Natural killer cell (primary cell): ENCODE measurements around the gene TCOF1. TPM values are rescaled to one million over a fixed set of nuclear protein-coding genes. Genes with fewer than 3 reads are reported as not detected.

ENCODE experiments used
- ATAC-seq, 3 donors: fragments of 150-1000 bp in 2 of 3; fragments of 200-7000 bp in 1 of 3; cut with Tn5 transposase; 1 replicate in 1 of 3; 2 replicates in 2 of 3; pipeline ENCODE4 v1.10.0; 2021; ENCODE audit warnings: mild to moderate bottlenecking in 2 of 3, moderate library complexity in 2 of 3
- DNase-seq, 2 donors: peaks; one replicate each; pipeline versions ENCODE4 v3.0.0 to v3.0.0-alpha.2; 2013 to 2021; ENCODE audit warnings: mixed read lengths in 1 of 2
- H3K27ac ChIP-seq: one replicate; pipeline ENCODE4 v1.5.1; 2013; ENCODE audit warnings: mild to moderate bottlenecking, low read length
- H3K27me3 ChIP-seq: one replicate; pipeline ENCODE4 v1.6.1; 2013; ENCODE audit warnings: low read length; ENCODE audit not compliant: control insufficient read depth, insufficient read depth
- H3K36me3 ChIP-seq: one replicate; pipeline ENCODE4 v1.6.1; 2013; ENCODE audit warnings: low read length; ENCODE audit not compliant: control insufficient read depth, insufficient read depth
- H3K4me1 ChIP-seq: one replicate; pipeline ENCODE4 v1.6.1; 2013; ENCODE audit warnings: low read length; ENCODE audit not compliant: control insufficient read depth, insufficient read depth
- H3K4me3 ChIP-seq: one replicate; pipeline ENCODE4 v1.5.1; 2013; ENCODE audit warnings: low read length
- H3K9me3 ChIP-seq: one replicate; pipeline ENCODE4 v1.6.1; 2013; ENCODE audit warnings: low read length; ENCODE audit not compliant: control insufficient read depth, insufficient read depth
- H3K27ac Mint-ChIP-seq, 2 donors: one replicate each; pipeline ENCODE4 v1.8.0; 2022; ENCODE audit warnings: mild to moderate bottlenecking in 2 of 2, mixed read lengths in 2 of 2, moderate library complexity in 1 of 2
- H3K27me3 Mint-ChIP-seq, 2 donors: one replicate each; pipeline ENCODE4 v1.8.0; 2022; ENCODE audit warnings: low read depth in 2 of 2, mixed read lengths in 2 of 2
- H3K36me3 Mint-ChIP-seq: one replicate; pipeline ENCODE4 v1.8.0; 2022; ENCODE audit warnings: mixed read lengths
- H3K4me1 Mint-ChIP-seq, 2 donors: one replicate each; pipeline ENCODE4 v1.8.0; 2022; ENCODE audit warnings: mixed read lengths in 2 of 2
- H3K4me3 Mint-ChIP-seq: one replicate; pipeline ENCODE4 v1.8.0; 2022; ENCODE audit warnings: mild to moderate bottlenecking, moderate library complexity, mixed read lengths
- H3K9me3 Mint-ChIP-seq, 2 donors: one replicate each; pipeline ENCODE4 v1.8.0; 2022; ENCODE audit warnings: mixed read lengths in 2 of 2
- CTCF ChIP-seq: fragments of 200-600 bp; IDR thresholded peaks from one replicate; pipeline ENCODE4 v1.8.0; 2022; ENCODE audit warnings: antibody characterized with exemption
- WGBS: methylation state at CpG from one replicate; pipeline ENCODE4 v1.1.7; 2013; ENCODE audit warnings: missing lambda C conversion rate; ENCODE audit not compliant: insufficient coverage; 5-methylcytosine and 5-hydroxymethylcytosine counted together
- intact Hi-C: fragments of 100-400 bp; cut with micrococcal nuclease; formaldehyde crosslinking; loops from one replicate; pipeline ENCODE4 v1.14.2; 2022
- total RNA-seq, 4 donors: library from RNA; stranded (reverse); fragments of 120-200 nt in 1 of 4; gene quantifications; one replicate each; pipeline versions ENCODE4 v1.2.3 to v1.2.4, GENCODE V29; 2013 to 2022

TCOF1 gene
- total RNA-seq, 3 donors from 2014 or later (not counting 1 experiment from before 2014, with no cell fraction given), result 51.5 to 62.6 (median 51.7) TPM

GRCh38 chr5:150404121-150404520 is 46.6 kb downstream of the TCOF1 start:
- intact Hi-C loops, result no loop called here
- H3K4me3 Mint-ChIP-seq, result peak overlapping the region; percentile 13
- WGBS, result 92% methylated on average over 5 of the region's 5 CpGs

GRCh38 chr5:150404535-150404934 is 47.0 kb downstream of the TCOF1 start:
- no peak overlapping the region for H3K4me3 Mint-ChIP-seq
- H3K36me3 Mint-ChIP-seq, result no peaks in the 10 kb centered on the region
- H3K4me1 ChIP-seq, result peaks cover 33% of the 10 kb centered on the region
- H3K9me3 ChIP-seq, result no peaks in the 10 kb centered on the region
- H3K36me3 ChIP-seq, result peaks cover 86% of the 10 kb centered on the region
- peak overlapping the region in 1 of 2 donors; percentile 36 for H3K27ac Mint-ChIP-seq
- peaks cover 16 to 23% of the 10 kb centered on the region in 2 donors for H3K4me1 Mint-ChIP-seq
- ATAC-seq (no peak), DNase-seq (no peak)
- WGBS, result 95% methylated on average over 10 of the region's 10 CpGs
- no peak for TF ChIP-seq CTCF
- H3K27me3 ChIP-seq, result no peaks in the 10 kb centered on the region
- H3K27me3 Mint-ChIP-seq, result no peaks in the 10 kb centered on the region
- H3K27ac ChIP-seq, result no peak overlapping the region
- H3K9me3 Mint-ChIP-seq, result no peaks in the 10 kb centered on the region
- no peak overlapping the region for H3K4me3 ChIP-seq
- intact Hi-C loops, result no loop called here

More at GRCh38 chr5:150404121-150404520, 46.6 kb downstream of the TCOF1 start:
- no peaks in the 10 kb centered on the region for H3K9me3 Mint-ChIP-seq
- peak overlapping the region in 1 of 2 donors; percentile 36 for H3K27ac Mint-ChIP-seq
- H3K9me3 ChIP-seq, result no peaks in the 10 kb centered on the region
- no peak for DNase-seq
- H3K27me3 Mint-ChIP-seq, result no peaks in the 10 kb centered on the region
- ATAC-seq, result no peak
- no peaks in the 10 kb centered on the region for H3K36me3 Mint-ChIP-seq
- H3K4me1 ChIP-seq, result peaks cover 29% of the 10 kb centered on the region
- no peaks in the 10 kb centered on the region for H3K27me3 ChIP-seq
- H3K4me1 Mint-ChIP-seq, result peaks cover 16 to 23% of the 10 kb centered on the region in 2 donors
- H3K27ac ChIP-seq, result no peak overlapping the region
- peaks cover 90% of the 10 kb centered on the region for H3K36me3 ChIP-seq
- H3K4me3 ChIP-seq, result no peak overlapping the region
- no peak for TF ChIP-seq CTCF

- Histone ChIP-seq H3K27me3 (no peaks in the 10 kb centered on the region), H3K4me3 (no peak overlapping the region), H3K36me3 (peaks cover 79% of the 10 kb centered on the region), H3K4me1 (peaks cover 39% of the 10 kb centered on the region), H3K27ac (peak overlapping the region; percentile 3), H3K9me3 (no peaks in the 10 kb centered on the region)
- no peak for DNase-seq
- no peaks in the 10 kb centered on the region for H3K27me3 Mint-ChIP-seq
- TF ChIP-seq CTCF, result no peak
- H3K27ac Mint-ChIP-seq, result no peak overlapping the region
- WGBS, result 94% methylated on average over 9 of the region's 9 CpGs
- no peaks in the 10 kb centered on the region for H3K9me3 Mint-ChIP-seq
- H3K4me3 Mint-ChIP-seq, result no peak overlapping the region
- H3K4me1 Mint-ChIP-seq, result peaks cover 17 to 28% of the 10 kb centered on the region in 2 donors
- ATAC-seq, result no peak
- intact Hi-C loops, result no loop called here
- H3K36me3 Mint-ChIP-seq, result no peaks in the 10 kb centered on the region
Measured at GRCh38 chr5:150404941-150405816, 47.7 kb downstream of the TCOF1 start.
